Ascending aorta (tissue), 2 donors: ENCODE results near the gene GJA5. TPM values are rescaled to one million over a fixed set of nuclear protein-coding genes. Genes with fewer than 3 reads are reported as not detected.

ENCODE experiments used
- DNase-seq, 2 donors: peaks; one replicate each; pipeline ENCODE4 v3.0.0-alpha.2; 2019; ENCODE audit warnings: low spot score in 2 of 2
- H3K27ac ChIP-seq, 2 donors: fragments of 200-600 bp; sonication (generic); one replicate each; pipeline ENCODE4 v1.5.1; 2016 to 2017; ENCODE audit warnings: mild to moderate bottlenecking in 1 of 2
- H3K27me3 ChIP-seq: fragments of 200-600 bp; sonication (generic); one replicate; pipeline ENCODE4 v1.5.1; 2017
- H3K36me3 ChIP-seq, 2 donors: fragments of 200-600 bp; sonication (generic); one replicate each; pipeline ENCODE4 v1.5.1; 2016
- H3K4me1 ChIP-seq, 2 donors: fragments of 200-600 bp; sonication (generic); one replicate each; pipeline ENCODE4 v1.5.1; 2016 to 2017; ENCODE audit warnings: mild to moderate bottlenecking in 1 of 2
- H3K4me3 ChIP-seq, 2 donors: fragments of 200-600 bp; sonication (generic); one replicate each; pipeline ENCODE4 v1.5.1; 2016 to 2017; ENCODE audit warnings: mild to moderate bottlenecking in 1 of 2
- H3K9me3 ChIP-seq, 2 donors: fragments of 200-600 bp; sonication (generic); one replicate each; pipeline ENCODE4 v1.5.1; 2016
- CTCF ChIP-seq, 3 experiments: fragments of 200-600 bp in 2 of 3; fragments of 450-650 bp in 1 of 3; sonication (generic) in 2 of 3; IDR thresholded peaks; one replicate each; pipeline ENCODE4 v1.5.1; 2016 to 2019; ENCODE audit warnings: antibody characterized with exemption in 3 of 3, mild to moderate bottlenecking in 1 of 3, moderate library complexity in 1 of 3
- intact Hi-C: fragments of 100-400 bp; cut with DNase I; formaldehyde crosslinking; loops from one replicate; pipeline ENCODE4 v1.15.1; 2023
- total RNA-seq: library from RNA; depleted of rRNA; stranded (reverse); fragments of >200 nt; gene quantifications from one replicate; pipeline ENCODE4 v1.1.0, GENCODE V29; 2016

The GJA5 gene
- total RNA-seq, 1 donor from 2014 or later: 49.7 TPM

- TF ChIP-seq CTCF (IDR thresholded peaks at IDR 0.05): no peak
- no peaks in the 10 kb centered on the region for H3K36me3 ChIP-seq
- H3K27ac ChIP-seq: no peak overlapping the region
- no peak for DNase-seq
- H3K4me1 ChIP-seq: no peaks in the 10 kb centered on the region
- intact Hi-C loops: no loop called here
- no peak overlapping the region for H3K4me3 ChIP-seq
- H3K27me3 ChIP-seq: no peaks in the 10 kb centered on the region
- no peaks in the 10 kb centered on the region for H3K9me3 ChIP-seq
Observed at GRCh38 chr1:147800804-147801203, 40.4 kb upstream of the GJA5 start.

GRCh38 chr1:147798731-147799130, 38.3 kb upstream of the GJA5 start:
- H3K27me3 ChIP-seq: no peaks in the 10 kb centered on the region
- H3K36me3 ChIP-seq: no peaks in the 10 kb centered on the region
- no peak for TF ChIP-seq CTCF (IDR thresholded peaks at IDR 0.05)
- H3K27ac ChIP-seq: no peak overlapping the region
- no peaks in the 10 kb centered on the region for H3K9me3 ChIP-seq
- no peaks in the 10 kb centered on the region for H3K4me1 ChIP-seq
- no peak for DNase-seq
- no peak overlapping the region for H3K4me3 ChIP-seq
- intact Hi-C loops: no loop called here

- intact Hi-C loops: no loop called here
- Histone ChIP-seq H3K4me3 (no peak overlapping the region), H3K4me1 (no peaks in the 10 kb centered on the region), H3K9me3 (no peaks in the 10 kb centered on the region), H3K27me3 (no peaks in the 10 kb centered on the region), H3K27ac (no peak overlapping the region), H3K36me3 (no peaks in the 10 kb centered on the region)
- TF ChIP-seq CTCF (IDR thresholded peaks at IDR 0.05): no peak
- no peak for DNase-seq
Observed at GRCh38 chr1:147794570-147794969, 34.2 kb upstream of the GJA5 start.

GRCh38 chr1:147791876-147792275, 31.5 kb upstream of the GJA5 start:
- H3K4me1 ChIP-seq: no peaks in the 10 kb centered on the region
- no peak overlapping the region for H3K27ac ChIP-seq
- no peak for DNase-seq
- H3K27me3 ChIP-seq: no peaks in the 10 kb centered on the region
- TF ChIP-seq CTCF (IDR thresholded peaks at IDR 0.05): no peak
- no peaks in the 10 kb centered on the region for H3K36me3 ChIP-seq
- no peak overlapping the region for H3K4me3 ChIP-seq
- intact Hi-C loops: no loop called here
- no peaks in the 10 kb centered on the region for H3K9me3 ChIP-seq

GRCh38 chr1:147787765-147788164, 27.4 kb upstream of the GJA5 start:
- H3K4me1 ChIP-seq: no peaks in the 10 kb centered on the region
- H3K27ac ChIP-seq: no peak overlapping the region
- intact Hi-C loops: no loop called here
- no peaks in the 10 kb centered on the region for H3K27me3 ChIP-seq
- no peak overlapping the region for H3K4me3 ChIP-seq
- DNase-seq: no peak
- H3K36me3 ChIP-seq: no peaks in the 10 kb centered on the region
- no peak for TF ChIP-seq CTCF (IDR thresholded peaks at IDR 0.05)
- no peaks in the 10 kb centered on the region for H3K9me3 ChIP-seq

GRCh38 chr1:147786536-147786935, 26.1 kb upstream of the GJA5 start:
- DNase-seq: no peak
- no peak overlapping the region for H3K27ac ChIP-seq
- no peak overlapping the region for H3K4me3 ChIP-seq
- no peaks in the 10 kb centered on the region for H3K36me3 ChIP-seq
- no peaks in the 10 kb centered on the region for H3K27me3 ChIP-seq
- H3K4me1 ChIP-seq: no peaks in the 10 kb centered on the region
- intact Hi-C loops: no loop called here
- no peaks in the 10 kb centered on the region for H3K9me3 ChIP-seq
- no peak for TF ChIP-seq CTCF (IDR thresholded peaks at IDR 0.05)
